K562 (cell line): Measurements from ENCODE around the gene PLAC9. TPM values are rescaled to one million over a fixed set of nuclear protein-coding genes. Genes with fewer than 3 reads are reported as not detected.

Experiments
- ESRRA ChIP-seq: fragments of 450-650 bp; IDR thresholded peaks from 2 replicates; pipeline ENCODE4 v1.6.1; 2014; ENCODE audit warnings: low read depth, mild to moderate bottlenecking, moderate library complexity, borderline replicate concordance
- HNRNPL ChIP-seq: fragments of 200-400 bp; formaldehyde crosslinking; IDR thresholded peaks from 2 replicates; pipeline ENCODE4 v1.6.1; 2017; ENCODE audit warnings: low read depth, mild to moderate bottlenecking, low read length
- polyA plus RNA-seq, 8 experiments: library from polyadenylated mRNA; depleted of rRNA in 4 of 8; stranded (reverse) in 5 of 8; unstranded in 3 of 8; fragments of >200 nt; fragmentation: Nextera tagmentation in 2 of 8; fragmentation: Illumina TruSeq in 1 of 8; extraction: Ambion mirVana in 2 of 8; extraction: Trizol in 1 of 8; gene quantifications; 2 replicates each; pipeline versions ENCODE4 v1.2.1 to v1.2.3, GENCODE V29; 2011 to 2014; ENCODE audit warnings: inconsistent platforms in 1 of 8, missing spikeins in 1 of 8
- total RNA-seq, 7 experiments: library from RNA; depleted of rRNA in 6 of 7; stranded (reverse); fragments of >200 nt in 6 of 7; fragmentation: Illumina TruSeq in 2 of 7; extraction: Trizol in 2 of 7; gene quantifications; 2 replicates each; pipeline versions ENCODE4 v1.2.1 to v1.2.3, GENCODE V29; 2011 to 2021; ENCODE audit warnings: low replicate concordance in 1 of 7
- TF ChIP-seq, protein P1 (sequence below): fragments of 250-450 bp; sonication (Bioruptor Pico); IDR thresholded peaks from 2 replicates; pipeline ENCODE4 v1.4.0; 2020

Gene PLAC9
- total and polyA plus RNA-seq, 9 of the 15 experiments (the other 6 are each of a cell fraction or from before 2014, with no cell fraction given) = not detected

DNA sequence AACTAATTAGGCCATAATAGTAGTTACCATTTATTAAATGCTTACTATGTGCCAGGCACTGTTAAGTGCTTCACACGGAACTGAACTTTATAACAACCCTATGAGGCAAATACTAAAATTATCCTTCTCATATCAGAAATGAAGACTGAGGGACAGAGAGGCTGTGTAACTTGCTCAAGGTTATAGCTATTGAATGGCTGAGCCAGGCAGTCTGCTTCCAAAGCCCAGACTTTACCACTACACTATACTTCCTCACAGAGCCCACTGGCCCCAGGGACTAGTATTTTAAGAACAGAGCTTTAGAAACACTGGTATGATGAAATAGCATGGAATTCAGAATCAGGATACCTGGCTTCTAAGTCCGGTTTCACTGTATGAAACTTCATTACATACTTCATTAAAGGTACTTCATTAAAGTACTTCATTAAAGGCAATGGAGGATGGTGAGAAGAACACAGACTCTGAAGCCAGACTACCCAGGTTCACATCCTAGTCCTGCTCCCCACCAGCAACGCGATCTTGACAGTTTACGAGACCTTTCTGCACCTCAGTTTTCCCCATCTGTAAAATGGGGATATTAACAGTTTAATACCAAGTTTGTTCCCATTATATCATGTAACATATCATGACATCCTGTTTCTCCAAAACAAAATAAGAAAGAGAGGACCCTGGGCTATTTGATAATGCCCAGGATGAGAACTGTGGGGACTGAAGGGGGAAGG lies 53.2 kb downstream of the PLAC9 start (continued):
- TF ChIP-seq, protein P1, sequence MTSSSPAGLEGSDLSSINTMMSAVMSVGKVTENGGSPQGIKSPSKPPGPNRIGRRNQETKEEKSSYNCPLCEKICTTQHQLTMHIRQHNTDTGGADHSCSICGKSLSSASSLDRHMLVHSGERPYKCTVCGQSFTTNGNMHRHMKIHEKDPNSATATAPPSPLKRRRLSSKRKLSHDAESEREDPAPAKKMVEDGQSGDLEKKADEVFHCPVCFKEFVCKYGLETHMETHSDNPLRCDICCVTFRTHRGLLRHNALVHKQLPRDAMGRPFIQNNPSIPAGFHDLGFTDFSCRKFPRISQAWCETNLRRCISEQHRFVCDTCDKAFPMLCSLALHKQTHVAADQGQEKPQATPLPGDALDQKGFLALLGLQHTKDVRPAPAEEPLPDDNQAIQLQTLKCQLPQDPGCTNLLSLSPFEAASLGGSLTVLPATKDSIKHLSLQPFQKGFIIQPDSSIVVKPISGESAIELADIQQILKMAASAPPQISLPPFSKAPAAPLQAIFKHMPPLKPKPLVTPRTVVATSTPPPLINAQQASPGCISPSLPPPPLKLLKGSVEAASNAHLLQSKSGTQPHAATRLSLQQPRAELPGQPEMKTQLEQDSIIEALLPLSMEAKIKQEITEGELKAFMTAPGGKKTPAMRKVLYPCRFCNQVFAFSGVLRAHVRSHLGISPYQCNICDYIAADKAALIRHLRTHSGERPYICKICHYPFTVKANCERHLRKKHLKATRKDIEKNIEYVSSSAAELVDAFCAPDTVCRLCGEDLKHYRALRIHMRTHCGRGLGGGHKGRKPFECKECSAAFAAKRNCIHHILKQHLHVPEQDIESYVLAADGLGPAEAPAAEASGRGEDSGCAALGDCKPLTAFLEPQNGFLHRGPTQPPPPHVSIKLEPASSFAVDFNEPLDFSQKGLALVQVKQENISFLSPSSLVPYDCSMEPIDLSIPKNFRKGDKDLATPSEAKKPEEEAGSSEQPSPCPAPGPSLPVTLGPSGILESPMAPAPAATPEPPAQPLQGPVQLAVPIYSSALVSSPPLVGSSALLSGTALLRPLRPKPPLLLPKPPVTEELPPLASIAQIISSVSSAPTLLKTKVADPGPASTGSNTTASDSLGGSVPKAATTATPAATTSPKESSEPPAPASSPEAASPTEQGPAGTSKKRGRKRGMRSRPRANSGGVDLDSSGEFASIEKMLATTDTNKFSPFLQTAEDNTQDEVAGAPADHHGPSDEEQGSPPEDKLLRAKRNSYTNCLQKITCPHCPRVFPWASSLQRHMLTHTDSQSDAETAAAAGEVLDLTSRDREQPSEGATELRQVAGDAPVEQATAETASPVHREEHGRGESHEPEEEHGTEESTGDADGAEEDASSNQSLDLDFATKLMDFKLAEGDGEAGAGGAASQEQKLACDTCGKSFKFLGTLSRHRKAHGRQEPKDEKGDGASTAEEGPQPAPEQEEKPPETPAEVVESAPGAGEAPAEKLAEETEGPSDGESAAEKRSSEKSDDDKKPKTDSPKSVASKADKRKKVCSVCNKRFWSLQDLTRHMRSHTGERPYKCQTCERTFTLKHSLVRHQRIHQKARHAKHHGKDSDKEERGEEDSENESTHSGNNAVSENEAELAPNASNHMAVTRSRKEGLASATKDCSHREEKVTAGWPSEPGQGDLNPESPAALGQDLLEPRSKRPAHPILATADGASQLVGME = no peak
- TF ChIP-seq ESRRA (0 out of 2 replicates have a peak, but pooled peaks have one; percentile 15), HNRNPL (no peak)
